Tibial nerve (tissue), 4 donors: Measurements from ENCODE around the gene KBTBD6. TPM values are rescaled to one million over a fixed set of nuclear protein-coding genes. Genes with fewer than 3 reads are reported as not detected.

ENCODE experiments used
- DNase-seq, 2 donors: peaks; one replicate each; pipeline ENCODE4 v3.0.0-alpha.2; 2019; ENCODE audit warnings: low spot score in 2 of 2
- H3K27ac ChIP-seq, 4 donors: fragments of 200-600 bp; sonication (generic) in 3 of 4; one replicate each; pipeline ENCODE4 v1.5.1; 2017 to 2019; ENCODE audit warnings: mild to moderate bottlenecking in 1 of 4
- H3K27me3 ChIP-seq, 2 donors: fragments of 200-600 bp; sonication (generic) in 1 of 2; one replicate each; pipeline versions ENCODE4 v1.5.1 to v1.6.0; 2017 to 2019
- H3K36me3 ChIP-seq, 3 donors: fragments of 200-600 bp; sonication (generic); one replicate each; pipeline ENCODE4 v1.5.1; 2018 to 2019
- H3K4me1 ChIP-seq, 4 donors: fragments of 200-600 bp; sonication (generic) in 3 of 4; one replicate each; pipeline ENCODE4 v1.5.1; 2017 to 2019
- H3K4me3 ChIP-seq, 4 donors: fragments of 200-600 bp; sonication (generic) in 3 of 4; one replicate each; pipeline ENCODE4 v1.5.1; 2017 to 2019; ENCODE audit warnings: mild to moderate bottlenecking in 1 of 4, moderate library complexity in 1 of 4
- H3K9me3 ChIP-seq, 4 donors: fragments of 200-600 bp; sonication (generic) in 3 of 4; one replicate each; pipeline ENCODE4 v1.5.1; 2017 to 2019
- CTCF ChIP-seq, 5 experiments: fragments of 200-600 bp in 3 of 5; fragments of 450-650 bp in 2 of 5; sonication (generic) in 3 of 5; IDR thresholded peaks; one replicate each; pipeline ENCODE4 v1.5.1; 2016 to 2019; ENCODE audit warnings: antibody characterized with exemption in 5 of 5, mild to moderate bottlenecking in 3 of 5, moderate library complexity in 2 of 5
- EP300 ChIP-seq, 2 donors: sonication (generic); formaldehyde crosslinking; IDR thresholded peaks; one replicate each; pipeline ENCODE4 v1.6.1; 2017; ENCODE audit warnings: antibody characterized with exemption in 2 of 2, mild to moderate bottlenecking in 1 of 2
- POLR2A ChIP-seq, 2 donors: fragments of 450-650 bp; IDR thresholded peaks; one replicate each; pipeline ENCODE4 v1.6.1; 2017; ENCODE audit warnings: antibody characterized with exemption in 2 of 2, mild to moderate bottlenecking in 2 of 2, moderate library complexity in 2 of 2
- WGBS, 2 donors: methylation state at CpG; one replicate each; pipeline ENCODE4 v1.1.5; 2018; 5-methylcytosine and 5-hydroxymethylcytosine counted together
- total RNA-seq, 4 donors: library from RNA; depleted of rRNA; stranded (reverse); fragments of >200 nt; gene quantifications; one replicate each; pipeline ENCODE4 v1.1.0, GENCODE V29; 2016

Gene KBTBD6
- total RNA-seq, 4 donors from 2014 or later: 8.1 to 14.2 (median 9.0) TPM

- Histone ChIP-seq H3K27ac (no peak overlapping the region), H3K4me1 (no peaks in the 10 kb centered on the region), H3K36me3 (peaks cover 0 to 33% (median 0%) of the 10 kb centered on the region in 3 donors), H3K9me3 (peaks cover 0 to 32% (median 11%) of the 10 kb centered on the region in 4 donors), H3K27me3 (no peaks in the 10 kb centered on the region), H3K4me3 (no peak overlapping the region)
- DNase-seq: no peak
- WGBS, 2 donors: 58 to 62% methylated on average over 4 of the region's 4 CpGs
- TF ChIP-seq EP300 (IDR thresholded peaks at IDR 0.05): no peak
- TF ChIP-seq CTCF (IDR thresholded peaks at IDR 0.05): no peak
- no peak for TF ChIP-seq POLR2A (IDR thresholded peaks at IDR 0.05)
These were observed 12.7 kb upstream of the KBTBD6 start for GRCh38 chr13:41145136-41145908.

DNA sequence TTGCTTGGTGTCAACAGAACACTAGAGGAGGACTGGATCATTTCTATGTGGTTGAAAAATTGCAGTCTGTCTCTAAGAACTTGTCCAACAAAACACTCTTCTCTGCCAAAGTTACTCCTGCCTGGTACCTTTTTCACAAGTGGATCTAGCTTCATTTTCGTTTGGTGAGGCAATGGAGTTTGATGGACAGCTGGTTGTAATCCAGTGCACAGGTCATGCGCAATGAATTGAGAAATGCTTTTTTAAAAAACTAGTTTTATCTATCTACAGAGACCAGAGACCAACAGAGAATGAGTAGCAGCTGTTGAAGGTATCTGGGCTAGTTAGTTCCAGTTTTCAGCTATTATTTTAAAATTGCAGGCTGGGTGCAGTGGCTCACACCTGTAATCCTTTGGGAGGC lies 12.0 kb upstream of the KBTBD6 start:
- WGBS, 2 donors: 68 to 90% methylated on average over 2 of the region's 2 CpGs
- TF ChIP-seq CTCF (IDR thresholded peaks at IDR 0.05) (no peak), POLR2A (IDR thresholded peaks at IDR 0.05) (no peak), EP300 (IDR thresholded peaks at IDR 0.05) (no peak)
- Histone ChIP-seq H3K27ac (no peak overlapping the region), H3K36me3 (peaks cover 0 to 26% (median 0%) of the 10 kb centered on the region in 3 donors), H3K9me3 (peaks cover 0 to 24% (median 11%) of the 10 kb centered on the region in 4 donors), H3K4me1 (no peaks in the 10 kb centered on the region), H3K27me3 (no peaks in the 10 kb centered on the region), H3K4me3 (no peak overlapping the region)
- no peak for DNase-seq

- no peak for DNase-seq
- H3K27ac ChIP-seq: peak overlapping the region in 1 of 4 donors; percentile 24
- TF ChIP-seq EP300 (IDR thresholded peaks at IDR 0.05): no peak
- TF ChIP-seq CTCF (IDR thresholded peaks at IDR 0.05): no peak
- TF ChIP-seq POLR2A (IDR thresholded peaks at IDR 0.05): no peak
- WGBS, 2 donors: 32 to 34% methylated on average over 3 of the region's 3 CpGs
- no peaks in the 10 kb centered on the region for H3K36me3 ChIP-seq
- H3K4me1 ChIP-seq: no peaks in the 10 kb centered on the region
- H3K27me3 ChIP-seq: no peaks in the 10 kb centered on the region
- no peaks in the 10 kb centered on the region for H3K9me3 ChIP-seq
- H3K4me3 ChIP-seq: peak overlapping the region in 2 of 4 donors; percentile 7 to 17
These were observed 6.8 kb upstream of the KBTBD6 start for GRCh38 chr13:41139296-41139966.

DNA sequence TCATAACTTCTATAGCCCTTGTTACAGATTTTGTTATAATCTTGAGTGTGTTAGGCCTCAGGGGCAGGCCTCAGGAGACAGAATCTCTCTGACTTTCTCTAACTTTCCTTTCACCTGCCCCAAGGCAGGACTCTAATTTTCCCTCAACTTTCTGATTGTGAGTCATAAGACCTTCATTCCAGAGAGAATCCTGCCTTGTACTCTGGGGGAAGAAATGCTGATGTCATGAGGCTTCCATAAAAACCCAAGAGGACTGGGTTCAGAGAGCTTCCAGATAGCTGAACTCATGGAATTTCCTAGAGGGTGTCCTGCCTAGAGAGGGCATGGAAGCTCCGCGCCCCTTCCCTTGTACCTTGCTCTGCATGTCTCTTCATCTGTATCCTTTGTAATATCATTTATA lies 5.3 kb upstream of the KBTBD6 start:
- no peak for DNase-seq
- no peaks in the 10 kb centered on the region for H3K9me3 ChIP-seq
- no peaks in the 10 kb centered on the region for H3K27me3 ChIP-seq
- H3K4me1 ChIP-seq: peaks cover 0 to 13% (median 0%) of the 10 kb centered on the region in 4 donors
- WGBS, 2 donors: 98 to 100% methylated on average over 2 of the region's 2 CpGs
- TF ChIP-seq EP300 (IDR thresholded peaks at IDR 0.05) (no peak), CTCF (IDR thresholded peaks at IDR 0.05) (no peak), POLR2A (IDR thresholded peaks at IDR 0.05) (no peak)
- no peak overlapping the region for H3K27ac ChIP-seq
- no peaks in the 10 kb centered on the region for H3K36me3 ChIP-seq
- H3K4me3 ChIP-seq: no peak overlapping the region

- WGBS, 2 donors: 74 to 75% methylated on average over 3 of the region's 3 CpGs
- Histone ChIP-seq H3K27me3 (no peaks in the 10 kb centered on the region), H3K36me3 (no peaks in the 10 kb centered on the region), H3K27ac (no peak overlapping the region), H3K4me1 (peaks cover 0 to 13% (median 0%) of the 10 kb centered on the region in 4 donors), H3K9me3 (no peaks in the 10 kb centered on the region), H3K4me3 (no peak overlapping the region)
- TF ChIP-seq CTCF (IDR thresholded peaks at IDR 0.05) (no peak), EP300 (IDR thresholded peaks at IDR 0.05) (no peak)
- no peak for DNase-seq
These were observed 4.6 kb upstream of the KBTBD6 start for GRCh38 chr13:41137241-41137640.
